Adrenal gland (tissue), 5 donors: ENCODE measurements around the gene MC1R.

Source experiments
- CTCF ChIP-seq, 6 experiments: fragments of 450-650 bp in 4 of 6; fragments of 200-600 bp in 2 of 6; sonication (generic) in 1 of 6; IDR thresholded peaks; 1 replicate in 5 of 6; 2 replicates in 1 of 6; pipeline versions ENCODE4 v1.5.1 to v1.8.0; 2016 to 2021; ENCODE audit warnings: antibody characterized with exemption in 6 of 6, mild to moderate bottlenecking in 2 of 6, moderate library complexity in 1 of 6
- POLR2A ChIP-seq, 2 donors: fragments of 450-650 bp; IDR thresholded peaks; one replicate each; pipeline ENCODE4 v1.6.1; 2017; ENCODE audit warnings: antibody characterized with exemption in 2 of 2, mild to moderate bottlenecking in 2 of 2, moderate library complexity in 1 of 2
- donor health status: DM: no; HTN: no; CAD: no.

GRCh38 chr16:89957216-89957785 is 38.6 kb downstream of the MC1R start:
- TF ChIP-seq POLR2A (IDR thresholded peaks at IDR 0.05): no peak
- no peak for TF ChIP-seq CTCF (IDR thresholded peaks at IDR 0.05)
